HUES48 (cell line): ENCODE results near the gene TGM2.

ENCODE experiments used
- H3K27ac ChIP-seq: one replicate; pipeline ENCODE4 v1.7.0; 2013; ENCODE audit warnings: low read depth, low read length, inconsistent platforms
- H3K27me3 ChIP-seq: 2 replicates; pipeline ENCODE4 v1.6.1; 2013; ENCODE audit warnings: mild to moderate bottlenecking, low read length; ENCODE audit not compliant: control insufficient read depth, insufficient read depth
- H3K36me3 ChIP-seq: 2 replicates; pipeline ENCODE4 v1.6.1; 2013; ENCODE audit warnings: low read length; ENCODE audit not compliant: control insufficient read depth, insufficient read depth
- H3K4me1 ChIP-seq: 2 replicates; pipeline ENCODE4 v1.6.1; 2013; ENCODE audit warnings: mild to moderate bottlenecking, low read length; ENCODE audit not compliant: control insufficient read depth, insufficient read depth
- H3K4me3 ChIP-seq: 2 replicates; pipeline ENCODE4 v1.5.1; 2013; ENCODE audit warnings: mild to moderate bottlenecking, low read depth, low read length
- H3K9ac ChIP-seq: 2 replicates; pipeline ENCODE4 v1.6.1; 2013; ENCODE audit warnings: mild to moderate bottlenecking, low read depth, low read length, moderate library complexity
- H3K9me3 ChIP-seq: 2 replicates; pipeline ENCODE4 v1.6.1; 2013; ENCODE audit warnings: low read length; ENCODE audit not compliant: control insufficient read depth, insufficient read depth

TGM2 gene

GRCh38 chr20:38158701-38159351 is 6.2 kb downstream of the TGM2 start:
- Histone ChIP-seq H3K9ac (no peak overlapping the region), H3K27me3 (no peaks in the 10 kb centered on the region; the same call in 1 of the 2 replicates), H3K4me1 (no peaks in the 10 kb centered on the region), H3K9me3 (no peaks in the 10 kb centered on the region), H3K4me3 (no peak overlapping the region), H3K27ac (no peak overlapping the region), H3K36me3 (no peaks in the 10 kb centered on the region)

- Histone ChIP-seq H3K9ac (no peak overlapping the region), H3K4me3 (no peak overlapping the region), H3K27ac (no peak overlapping the region), H3K36me3 (no peaks in the 10 kb centered on the region), H3K4me1 (no peaks in the 10 kb centered on the region), H3K9me3 (no peaks in the 10 kb centered on the region), H3K27me3 (no peaks in the 10 kb centered on the region)
Observed at GRCh38 chr20:38157635-38158495, 7.2 kb downstream of the TGM2 start.

GRCh38 chr20:38156888-38157634 is 8.0 kb downstream of the TGM2 start:
- Histone ChIP-seq H3K27ac (no peak overlapping the region), H3K27me3 (no peaks in the 10 kb centered on the region), H3K9ac (no peak overlapping the region), H3K36me3 (no peaks in the 10 kb centered on the region), H3K4me1 (no peaks in the 10 kb centered on the region), H3K4me3 (no peak overlapping the region), H3K9me3 (no peaks in the 10 kb centered on the region)

GRCh38 chr20:38156280-38156679 is 8.8 kb downstream of the TGM2 start:
- Histone ChIP-seq H3K4me3 (no peak overlapping the region), H3K27me3 (no peaks in the 10 kb centered on the region), H3K27ac (no peak overlapping the region), H3K9me3 (no peaks in the 10 kb centered on the region), H3K36me3 (no peaks in the 10 kb centered on the region), H3K4me1 (no peaks in the 10 kb centered on the region), H3K9ac (no peak overlapping the region)

- Histone ChIP-seq H3K4me1 (no peaks in the 10 kb centered on the region), H3K27ac (no peak overlapping the region), H3K9me3 (no peaks in the 10 kb centered on the region), H3K4me3 (no peak overlapping the region), H3K27me3 (no peaks in the 10 kb centered on the region), H3K9ac (no peak overlapping the region), H3K36me3 (no peaks in the 10 kb centered on the region)
Observed at GRCh38 chr20:38155811-38156210, 9.3 kb downstream of the TGM2 start.

- no peak overlapping the region for H3K27ac ChIP-seq
- no peaks in the 10 kb centered on the region for H3K4me1 ChIP-seq
- no peak overlapping the region for H3K9ac ChIP-seq
- no peaks in the 10 kb centered on the region for H3K36me3 ChIP-seq
- H3K9me3 ChIP-seq, result no peaks in the 10 kb centered on the region
- no peaks in the 10 kb centered on the region for H3K27me3 ChIP-seq
- H3K4me3 ChIP-seq, result no peak overlapping the region
Observed at GRCh38 chr20:38153401-38153800, 11.7 kb downstream of the TGM2 start.

- no peak overlapping the region for H3K9ac ChIP-seq
- no peak overlapping the region for H3K27ac ChIP-seq
- no peaks in the 10 kb centered on the region for H3K36me3 ChIP-seq
- no peak overlapping the region for H3K4me3 ChIP-seq
- H3K27me3 ChIP-seq, result no peaks in the 10 kb centered on the region
- H3K4me1 ChIP-seq, result no peaks in the 10 kb centered on the region
- no peaks in the 10 kb centered on the region for H3K9me3 ChIP-seq
Observed at GRCh38 chr20:38152621-38153221, 12.3 kb downstream of the TGM2 start.

GRCh38 chr20:38152175-38152620 is 12.9 kb downstream of the TGM2 start:
- H3K4me3 ChIP-seq, result no peak overlapping the region
- no peaks in the 10 kb centered on the region for H3K9me3 ChIP-seq
- H3K9ac ChIP-seq, result no peak overlapping the region
- H3K36me3 ChIP-seq, result no peaks in the 10 kb centered on the region
- no peaks in the 10 kb centered on the region for H3K27me3 ChIP-seq
- no peaks in the 10 kb centered on the region for H3K4me1 ChIP-seq
- no peak overlapping the region for H3K27ac ChIP-seq

GRCh38 chr20:38151455-38151854 is 13.6 kb downstream of the TGM2 start:
- Histone ChIP-seq H3K27me3 (no peaks in the 10 kb centered on the region), H3K9me3 (no peaks in the 10 kb centered on the region), H3K4me3 (no peak overlapping the region), H3K4me1 (no peaks in the 10 kb centered on the region), H3K36me3 (no peaks in the 10 kb centered on the region), H3K27ac (no peak overlapping the region), H3K9ac (no peak overlapping the region)

GRCh38 chr20:38150335-38151170 is 14.5 kb downstream of the TGM2 start:
- H3K36me3 ChIP-seq, result no peaks in the 10 kb centered on the region

More at GRCh38 chr20:38150335-38151170, 14.5 kb downstream of the TGM2 start:
- H3K4me1 ChIP-seq, result no peaks in the 10 kb centered on the region
- no peaks in the 10 kb centered on the region for H3K27me3 ChIP-seq
- H3K4me3 ChIP-seq, result no peak overlapping the region
- H3K9me3 ChIP-seq, result no peaks in the 10 kb centered on the region
- H3K9ac ChIP-seq, result no peak overlapping the region
- no peak overlapping the region for H3K27ac ChIP-seq
